Breast epithelium (tissue), 3 donors: ENCODE data around the gene MAP4K1.

ENCODE experiments used
- CTCF ChIP-seq, 3 donors: fragments of 450-650 bp; IDR thresholded peaks; one replicate each; pipeline ENCODE4 v1.5.1; 2016 to 2017; ENCODE audit warnings: antibody characterized with exemption in 3 of 3, mild to moderate bottlenecking in 3 of 3, moderate library complexity in 3 of 3
- POLR2A ChIP-seq: fragments of 450-650 bp; IDR thresholded peaks from one replicate; pipeline ENCODE4 v1.6.1; 2016; ENCODE audit warnings: antibody characterized with exemption, mild to moderate bottlenecking, moderate library complexity

GRCh38 chr19:38580080-38580479, 37.7 kb downstream of the MAP4K1 start:
- no peak for TF ChIP-seq POLR2A
- no peak for TF ChIP-seq CTCF (IDR thresholded peaks at IDR 0.05)
